ENCODE results near the gene PAIP2B.
"Not testable (repeated sequence)": the region's sequence is repeated elsewhere in the genome, so short reads cannot be mapped to it uniquely, and the experiment has no call there.

Gene PAIP2B

DNA sequence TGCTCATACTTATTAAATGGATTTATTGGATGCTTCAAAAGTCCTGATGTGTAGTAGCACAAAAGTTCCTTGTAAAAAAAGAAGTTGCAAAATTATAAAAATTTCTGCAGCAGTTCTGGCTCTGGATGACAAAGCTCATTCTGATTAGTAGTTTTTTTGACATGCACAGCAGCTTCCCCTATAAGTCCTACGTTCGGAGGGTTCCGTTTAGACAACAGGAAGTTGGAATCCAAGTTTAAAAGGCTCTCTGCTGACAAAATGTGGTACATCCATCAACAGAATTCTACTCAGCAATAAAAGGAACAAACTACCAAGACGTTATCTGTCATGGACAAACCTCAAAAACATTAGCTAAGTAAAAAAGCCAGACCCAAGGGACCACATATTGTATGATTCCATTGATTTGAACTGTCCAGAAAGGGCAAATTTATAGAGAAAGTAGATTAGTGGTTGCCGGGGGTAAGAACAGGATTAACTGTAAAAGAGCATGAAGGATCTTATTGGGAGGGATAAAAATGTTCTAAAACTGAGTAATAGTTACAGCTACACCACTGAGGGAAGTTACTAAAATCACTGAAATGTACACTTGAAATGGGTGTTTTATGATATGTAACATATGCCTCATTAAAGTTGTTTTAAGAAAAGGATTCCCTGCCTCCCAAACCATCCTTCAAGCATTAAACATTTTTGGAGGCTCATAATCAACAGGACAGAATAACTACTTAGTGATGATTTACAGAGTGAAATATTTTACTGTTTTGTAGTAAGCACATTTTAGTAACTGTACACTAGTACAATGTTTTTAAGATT lies 43.4 kb downstream of the PAIP2B start:
- Histone ChIP-seq H3K27ac (ENCODE audit: insufficient read depth in 1 of 2, low read depth in 1 of 2, low read length in 2 of 2, poor library complexity in 1 of 2, severe bottlenecking in 2 of 2) (peak overlapping the region in 1 of 2 experiments; percentile 36), H3K4me1 (ENCODE audit: control extremely low read depth in 1 of 4, control insufficient read depth in 4 of 4, insufficient read depth in 4 of 4, low read length in 3 of 4) (peaks cover 0 to 13% (median 8%) of the 10 kb centered on the region in 4 experiments), H3K4me3 (ENCODE audit: control insufficient read depth in 1 of 7, extremely low read depth in 1 of 7, insufficient read depth in 4 of 7, low read depth in 2 of 7, low read length in 6 of 7) (peak overlapping the region in 2 of 7 experiments; percentile 23 to 34)
- CTCF ChIA-PET = interaction anchor here (0.8 to 1.4 kb wide), 2 partner anchors 9 to 10 kb away, joined by 3 to 4 read pairs; no protein-coding TSS in a partner anchor
- H3K9me3 ChIP-seq (ENCODE audit: control extremely low read depth in 1 of 5, control insufficient read depth in 4 of 5, insufficient read depth in 2 of 5, low read depth in 1 of 5, low read length in 4 of 5); H3K27me3 ChIP-seq (replicated peaks in 2 of 5; ENCODE audit: control insufficient read depth in 4 of 5, insufficient read depth in 5 of 5, low read length in 4 of 5); POLR2A ChIA-PET; H3K36me3 ChIP-seq (ENCODE audit: control insufficient read depth in 4 of 4, insufficient read depth in 4 of 4, low read length in 3 of 4): not testable (repeated sequence)
- 0% methylated on average over 1 of the region's 5 CpGs for WGBS (ENCODE audit: insufficient coverage)
- DNase-seq = peak in 2 of 3 donors; percentile 39 to 56

DNA sequence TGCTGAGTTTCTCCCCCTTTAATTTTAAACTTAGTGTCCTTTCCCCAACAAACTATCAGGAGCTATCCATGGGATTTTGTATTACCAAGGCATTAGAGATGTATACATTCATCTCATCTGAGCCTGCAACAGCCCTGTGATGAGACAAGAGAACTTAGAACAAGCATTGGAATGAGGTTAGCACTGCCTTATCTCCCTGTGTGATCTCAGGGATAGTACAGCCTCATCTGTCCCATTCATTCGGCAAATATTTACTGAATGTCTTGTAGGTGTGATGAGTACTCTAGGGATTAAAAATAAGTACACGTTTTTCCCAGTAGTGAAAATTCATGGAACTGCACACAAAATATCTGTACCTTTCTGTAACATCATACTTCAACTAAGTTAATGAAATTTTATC lies 45.6 kb downstream of the PAIP2B start:
- no CpG with 5 or more reads among the region's 2 CpGs for WGBS (ENCODE audit: insufficient coverage)
- Histone ChIP-seq H3K9me3 (ENCODE audit: control extremely low read depth in 1 of 5, control insufficient read depth in 4 of 5, insufficient read depth in 2 of 5, low read depth in 1 of 5, low read length in 4 of 5) (no peaks in the 10 kb centered on the region), H3K4me3 (ENCODE audit: control insufficient read depth in 1 of 7, extremely low read depth in 1 of 7, insufficient read depth in 4 of 7, low read depth in 2 of 7, low read length in 6 of 7) (no peak overlapping the region), H3K27ac (ENCODE audit: insufficient read depth in 1 of 2, low read depth in 1 of 2, low read length in 2 of 2, poor library complexity in 1 of 2, severe bottlenecking in 2 of 2) (no peak overlapping the region), H3K36me3 (ENCODE audit: control insufficient read depth in 4 of 4, insufficient read depth in 4 of 4, low read length in 3 of 4) (no peaks in the 10 kb centered on the region), H3K27me3 (replicated peaks in 2 of 5; ENCODE audit: control insufficient read depth in 4 of 5, insufficient read depth in 5 of 5, low read length in 4 of 5) (peaks cover 0 to 4% (median 0%) of the 10 kb centered on the region in 5 experiments), H3K4me1 (ENCODE audit: control extremely low read depth in 1 of 4, control insufficient read depth in 4 of 4, insufficient read depth in 4 of 4, low read length in 3 of 4) (peaks cover 0 to 13% (median 8%) of the 10 kb centered on the region in 4 experiments)
- ChIA-PET POLR2A (no interaction called here), CTCF (interaction anchor here (0.7 to 1.6 kb wide), 3 partner anchors 10 to 12 kb away, joined by 3 to 5 read pairs (median 3); no protein-coding TSS in a partner anchor)
- DNase-seq = no peak

DNA sequence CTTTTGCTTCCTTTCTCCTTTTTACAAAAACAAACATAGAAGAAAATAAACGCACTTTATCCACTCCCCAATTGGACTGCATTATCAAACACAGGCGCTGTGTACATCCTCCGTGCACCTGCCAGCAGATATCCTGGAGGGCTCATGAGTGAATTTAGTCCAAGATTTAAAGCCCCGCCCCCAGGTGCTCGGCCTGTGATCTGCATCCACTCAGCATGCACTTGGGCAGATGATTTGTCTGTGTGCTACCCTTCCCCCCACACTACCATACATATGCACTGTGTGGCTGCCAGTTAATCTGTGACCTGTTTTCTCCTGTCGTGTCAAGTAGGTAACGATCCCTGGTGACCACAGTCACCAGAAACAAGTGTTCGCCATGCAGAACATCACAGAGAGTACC lies 48.1 kb downstream of the PAIP2B start:
- whole genome bisulfite sequencing (ENCODE audit: insufficient coverage) = 94% methylated on average over 8 of the region's 8 CpGs
- POLR2A ChIA-PET, DNase-seq: not testable (repeated sequence)

DNA sequence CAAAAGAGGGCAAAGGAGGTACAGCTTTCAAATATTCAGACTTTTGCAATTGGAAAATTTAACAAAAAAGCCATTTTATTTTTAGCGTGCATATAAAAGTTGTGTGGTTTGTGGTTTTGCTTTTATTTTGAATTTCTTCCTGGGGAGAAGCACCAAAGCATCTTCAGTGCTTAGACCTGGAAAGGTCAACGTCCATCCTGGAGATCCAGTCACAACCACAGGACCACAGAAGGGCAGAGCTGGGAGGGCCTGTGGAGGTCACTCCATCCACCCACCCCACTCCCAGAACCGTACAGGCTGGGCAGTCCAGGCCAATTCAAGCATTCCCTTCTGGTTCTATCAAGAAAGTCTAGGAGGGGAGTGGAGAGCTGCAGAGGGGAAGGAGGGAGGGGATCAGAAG lies 52.7 kb downstream of the PAIP2B start:
- ChIA-PET CTCF (interaction anchor here (1.8 kb wide), 1 partner anchor 17 kb away, joined by 7 read pairs; no protein-coding TSS in a partner anchor), POLR2A (no interaction called here)
- Histone ChIP-seq H3K27me3 (replicated peaks in 2 of 5; ENCODE audit: control insufficient read depth in 4 of 5, insufficient read depth in 5 of 5, low read length in 4 of 5) (peaks cover 0 to 4% (median 0%) of the 10 kb centered on the region in 5 experiments), H3K4me3 (ENCODE audit: control insufficient read depth in 1 of 7, extremely low read depth in 1 of 7, insufficient read depth in 4 of 7, low read depth in 2 of 7, low read length in 6 of 7) (no peak overlapping the region), H3K27ac (ENCODE audit: insufficient read depth in 1 of 2, low read depth in 1 of 2, low read length in 2 of 2, poor library complexity in 1 of 2, severe bottlenecking in 2 of 2) (no peak overlapping the region), H3K36me3 (ENCODE audit: control insufficient read depth in 4 of 4, insufficient read depth in 4 of 4, low read length in 3 of 4) (no peaks in the 10 kb centered on the region), H3K4me1 (ENCODE audit: control extremely low read depth in 1 of 4, control insufficient read depth in 4 of 4, insufficient read depth in 4 of 4, low read length in 3 of 4) (peaks cover 0 to 7% (median 6%) of the 10 kb centered on the region in 4 experiments), H3K9me3 (ENCODE audit: control extremely low read depth in 1 of 5, control insufficient read depth in 4 of 5, insufficient read depth in 2 of 5, low read depth in 1 of 5, low read length in 4 of 5) (no peaks in the 10 kb centered on the region)
- no CpG with 5 or more reads among the region's 3 CpGs for WGBS (ENCODE audit: insufficient coverage)
- no peak for DNase-seq

More for the DNA sequence above, 48.1 kb downstream of the PAIP2B start:
- H3K36me3 ChIP-seq (ENCODE audit: control insufficient read depth in 4 of 4, insufficient read depth in 4 of 4, low read length in 3 of 4); H3K9me3 ChIP-seq (ENCODE audit: control extremely low read depth in 1 of 5, control insufficient read depth in 4 of 5, insufficient read depth in 2 of 5, low read depth in 1 of 5, low read length in 4 of 5); H3K4me3 ChIP-seq (ENCODE audit: control insufficient read depth in 1 of 7, extremely low read depth in 1 of 7, insufficient read depth in 4 of 7, low read depth in 2 of 7, low read length in 6 of 7); H3K27ac ChIP-seq (ENCODE audit: insufficient read depth in 1 of 2, low read depth in 1 of 2, low read length in 2 of 2, poor library complexity in 1 of 2, severe bottlenecking in 2 of 2); CTCF ChIA-PET; H3K27me3 ChIP-seq (replicated peaks in 2 of 5; ENCODE audit: control insufficient read depth in 4 of 5, insufficient read depth in 5 of 5, low read length in 4 of 5): not testable (repeated sequence)
- peaks cover 4 to 12% (median 9%) of the 10 kb centered on the region in 4 experiments for H3K4me1 ChIP-seq (ENCODE audit: control extremely low read depth in 1 of 4, control insufficient read depth in 4 of 4, insufficient read depth in 4 of 4, low read length in 3 of 4)

DNA sequence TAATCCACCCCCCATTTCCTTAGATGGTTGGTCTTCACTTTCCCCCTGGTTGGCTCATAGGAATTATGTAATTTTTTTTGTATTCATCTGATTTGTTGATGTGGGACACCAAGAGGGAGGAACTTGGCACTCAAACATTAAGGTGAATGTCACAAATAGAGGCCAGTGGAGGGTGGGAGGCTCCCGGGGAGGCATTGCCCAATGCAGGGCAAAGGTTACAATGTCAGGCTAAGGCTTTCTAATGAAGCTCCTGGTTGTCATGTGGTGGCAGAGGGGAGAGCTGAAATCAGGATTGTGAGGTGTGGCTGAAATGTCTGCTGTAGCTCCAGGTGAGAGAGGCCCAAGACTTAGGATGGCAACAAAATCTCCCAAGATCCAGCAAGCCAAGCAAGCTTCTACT lies 53.8 kb downstream of the PAIP2B start:
- Histone ChIP-seq H3K4me1 (ENCODE audit: control extremely low read depth in 1 of 4, control insufficient read depth in 4 of 4, insufficient read depth in 4 of 4, low read length in 3 of 4) (peaks cover 0 to 7% (median 6%) of the 10 kb centered on the region in 4 experiments), H3K4me3 (ENCODE audit: control insufficient read depth in 1 of 7, extremely low read depth in 1 of 7, insufficient read depth in 4 of 7, low read depth in 2 of 7, low read length in 6 of 7) (no peak overlapping the region), H3K36me3 (ENCODE audit: control insufficient read depth in 4 of 4, insufficient read depth in 4 of 4, low read length in 3 of 4) (no peaks in the 10 kb centered on the region), H3K27ac (ENCODE audit: insufficient read depth in 1 of 2, low read depth in 1 of 2, low read length in 2 of 2, poor library complexity in 1 of 2, severe bottlenecking in 2 of 2) (no peak overlapping the region), H3K9me3 (ENCODE audit: control extremely low read depth in 1 of 5, control insufficient read depth in 4 of 5, insufficient read depth in 2 of 5, low read depth in 1 of 5, low read length in 4 of 5) (no peaks in the 10 kb centered on the region), H3K27me3 (replicated peaks in 2 of 5; ENCODE audit: control insufficient read depth in 4 of 5, insufficient read depth in 5 of 5, low read length in 4 of 5) (peaks cover 0 to 4% (median 0%) of the 10 kb centered on the region in 5 experiments)
- WGBS (ENCODE audit: insufficient coverage) = 100% methylated on average over 1 of the region's 1 CpG
- DNase-seq = no peak
- CTCF ChIA-PET = interaction anchor here (0.6 kb wide), 1 partner anchor 11 kb away, joined by 4 read pairs; no protein-coding TSS in a partner anchor
- POLR2A ChIA-PET = no interaction called here

DNA sequence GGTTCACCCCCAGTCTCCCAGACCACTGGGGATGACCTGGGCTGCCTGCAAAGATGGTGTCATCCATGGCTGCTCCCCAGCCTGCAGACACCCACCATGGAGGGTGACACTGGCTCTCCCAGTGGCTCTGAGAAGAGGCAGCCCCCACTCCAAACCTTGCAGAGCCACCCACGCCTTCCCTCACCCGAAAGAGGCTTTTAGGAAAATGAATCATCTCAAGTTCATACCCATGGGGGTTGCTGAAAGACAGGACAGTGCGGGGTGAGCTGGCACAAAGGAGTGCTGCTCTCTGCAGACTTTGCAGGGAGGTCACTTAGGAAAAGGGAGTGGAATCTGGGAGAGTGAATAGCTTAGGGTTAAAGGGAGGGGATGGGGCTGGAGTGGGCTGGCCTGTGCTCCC lies 60.1 kb downstream of the PAIP2B start:
- no peak for DNase-seq
- Histone ChIP-seq H3K9me3 (ENCODE audit: control extremely low read depth in 1 of 5, control insufficient read depth in 4 of 5, insufficient read depth in 2 of 5, low read depth in 1 of 5, low read length in 4 of 5) (no peaks in the 10 kb centered on the region), H3K27me3 (replicated peaks in 2 of 5; ENCODE audit: control insufficient read depth in 4 of 5, insufficient read depth in 5 of 5, low read length in 4 of 5) (no peaks in the 10 kb centered on the region), H3K4me1 (ENCODE audit: control extremely low read depth in 1 of 4, control insufficient read depth in 4 of 4, insufficient read depth in 4 of 4, low read length in 3 of 4) (no peaks in the 10 kb centered on the region), H3K36me3 (ENCODE audit: control insufficient read depth in 4 of 4, insufficient read depth in 4 of 4, low read length in 3 of 4) (no peaks in the 10 kb centered on the region), H3K27ac (ENCODE audit: insufficient read depth in 1 of 2, low read depth in 1 of 2, low read length in 2 of 2, poor library complexity in 1 of 2, severe bottlenecking in 2 of 2) (no peak overlapping the region), H3K4me3 (ENCODE audit: control insufficient read depth in 1 of 7, extremely low read depth in 1 of 7, insufficient read depth in 4 of 7, low read depth in 2 of 7, low read length in 6 of 7) (no peak overlapping the region)
- WGBS (ENCODE audit: insufficient coverage) = 80% methylated on average over 1 of the region's 3 CpGs
- POLR2A ChIA-PET = no interaction called here
- CTCF ChIA-PET = no interaction called here

DNA sequence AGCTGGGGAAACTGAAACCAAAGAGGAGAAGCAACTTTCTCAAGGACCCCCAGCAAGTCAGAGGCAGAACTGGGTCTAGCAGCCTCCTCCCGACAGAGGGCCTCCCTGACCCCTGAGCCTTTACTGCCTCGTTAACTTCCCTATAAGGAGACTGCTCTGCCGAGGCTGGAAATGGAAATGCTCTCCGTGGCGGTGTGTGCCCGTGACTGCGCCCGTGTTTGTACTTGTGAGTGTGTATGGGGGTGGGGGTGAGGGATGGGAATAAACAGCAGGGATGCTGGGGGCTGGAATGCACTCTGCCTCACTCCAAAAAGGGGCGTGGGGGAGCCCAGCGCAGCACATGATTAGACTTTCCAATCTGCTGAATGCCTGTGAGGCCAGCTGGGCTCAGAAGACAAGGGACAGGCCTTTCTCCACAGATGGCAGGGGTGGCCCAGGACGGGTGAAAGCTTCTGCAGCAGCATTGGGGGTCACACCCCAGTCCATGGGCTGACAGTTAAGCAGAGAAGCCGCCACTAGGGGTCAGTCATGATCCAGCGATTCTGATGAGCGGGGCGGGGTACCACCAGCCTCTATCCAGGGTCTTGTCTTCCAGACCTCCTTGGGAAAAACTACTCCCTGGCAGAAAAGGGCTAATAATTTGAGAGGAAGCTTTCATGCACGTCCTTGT lies 69.6 kb downstream of the PAIP2B start:
- Histone ChIP-seq H3K27ac (ENCODE audit: insufficient read depth in 1 of 2, low read depth in 1 of 2, low read length in 2 of 2, poor library complexity in 1 of 2, severe bottlenecking in 2 of 2) (no peak overlapping the region), H3K9me3 (ENCODE audit: control extremely low read depth in 1 of 5, control insufficient read depth in 4 of 5, insufficient read depth in 2 of 5, low read depth in 1 of 5, low read length in 4 of 5) (no peaks in the 10 kb centered on the region), H3K27me3 (replicated peaks in 2 of 5; ENCODE audit: control insufficient read depth in 4 of 5, insufficient read depth in 5 of 5, low read length in 4 of 5) (peaks cover 0 to 6% (median 0%) of the 10 kb centered on the region in 5 experiments), H3K4me1 (ENCODE audit: control extremely low read depth in 1 of 4, control insufficient read depth in 4 of 4, insufficient read depth in 4 of 4, low read length in 3 of 4) (peaks cover 0 to 9% (median 4%) of the 10 kb centered on the region in 4 experiments), H3K4me3 (ENCODE audit: control insufficient read depth in 1 of 7, extremely low read depth in 1 of 7, insufficient read depth in 4 of 7, low read depth in 2 of 7, low read length in 6 of 7) (peak overlapping the region in 3 of 7 experiments; percentile 11 to 55 (median 30)), H3K36me3 (ENCODE audit: control insufficient read depth in 4 of 4, insufficient read depth in 4 of 4, low read length in 3 of 4) (no peaks in the 10 kb centered on the region)
- WGBS (ENCODE audit: insufficient coverage) = 19% methylated on average over 9 of the region's 16 CpGs
- peak; percentile 58 to 67 (median 64) for DNase-seq
- ChIA-PET POLR2A (no interaction called here), CTCF (interaction anchor here (0.6 to 4.6 kb wide), 14 partner anchors 8 to 354 kb away, joined by 3 to 20 read pairs (median 4); no protein-coding TSS in a partner anchor)
